Ovary (tissue), 3 donors: Measurements from ENCODE around the gene THBS1.

ENCODE experiments used
- EP300 ChIP-seq: sonication (generic); formaldehyde crosslinking; IDR thresholded peaks from one replicate; pipeline ENCODE4 v1.6.1; 2017; ENCODE audit warnings: antibody characterized with exemption
- POLR2A ChIP-seq: fragments of 450-650 bp; IDR thresholded peaks from one replicate; pipeline ENCODE4 v1.6.1; 2017; ENCODE audit warnings: antibody characterized with exemption, mild to moderate bottlenecking, moderate library complexity
- TF ChIP-seq, protein P1 (sequence below), 3 donors: fragments of 450-650 bp in 2 of 3; fragments of 200-600 bp in 1 of 3; IDR thresholded peaks; one replicate each; pipeline versions ENCODE4 v1.5.1 to v1.8.0; 2016 to 2022; ENCODE audit warnings: antibody characterized with exemption in 3 of 3, mild to moderate bottlenecking in 1 of 3
- donor health status: DM: no; HTN: no; CAD: no.

DNA sequence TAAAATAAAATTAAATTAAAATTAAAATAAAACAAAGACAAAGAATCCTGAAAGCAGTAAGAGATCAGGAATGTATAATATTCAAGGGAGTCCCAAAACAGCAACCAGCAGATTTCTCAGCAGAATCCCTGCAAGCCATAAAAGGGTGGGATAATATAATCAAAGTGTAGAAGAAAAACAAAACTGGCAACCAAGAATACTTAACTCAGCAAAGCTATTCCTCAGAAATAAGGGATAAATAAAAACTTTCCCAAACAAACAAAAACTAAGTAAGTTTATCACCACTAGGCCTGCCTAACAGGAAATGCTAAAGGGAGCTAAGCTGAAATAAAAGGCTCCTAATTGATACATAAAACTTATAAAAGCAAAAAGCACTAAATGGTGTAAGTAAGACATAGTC lies 29.8 kb downstream of the THBS1 start:
- TF ChIP-seq, protein P1, sequence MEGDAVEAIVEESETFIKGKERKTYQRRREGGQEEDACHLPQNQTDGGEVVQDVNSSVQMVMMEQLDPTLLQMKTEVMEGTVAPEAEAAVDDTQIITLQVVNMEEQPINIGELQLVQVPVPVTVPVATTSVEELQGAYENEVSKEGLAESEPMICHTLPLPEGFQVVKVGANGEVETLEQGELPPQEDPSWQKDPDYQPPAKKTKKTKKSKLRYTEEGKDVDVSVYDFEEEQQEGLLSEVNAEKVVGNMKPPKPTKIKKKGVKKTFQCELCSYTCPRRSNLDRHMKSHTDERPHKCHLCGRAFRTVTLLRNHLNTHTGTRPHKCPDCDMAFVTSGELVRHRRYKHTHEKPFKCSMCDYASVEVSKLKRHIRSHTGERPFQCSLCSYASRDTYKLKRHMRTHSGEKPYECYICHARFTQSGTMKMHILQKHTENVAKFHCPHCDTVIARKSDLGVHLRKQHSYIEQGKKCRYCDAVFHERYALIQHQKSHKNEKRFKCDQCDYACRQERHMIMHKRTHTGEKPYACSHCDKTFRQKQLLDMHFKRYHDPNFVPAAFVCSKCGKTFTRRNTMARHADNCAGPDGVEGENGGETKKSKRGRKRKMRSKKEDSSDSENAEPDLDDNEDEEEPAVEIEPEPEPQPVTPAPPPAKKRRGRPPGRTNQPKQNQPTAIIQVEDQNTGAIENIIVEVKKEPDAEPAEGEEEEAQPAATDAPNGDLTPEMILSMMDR (IDR thresholded peaks at IDR 0.05) = no peak
- TF ChIP-seq POLR2A = no peak
- no peak for TF ChIP-seq EP300
